Measurements from ENCODE around the gene CCR7. TPM values are rescaled to one million over a fixed set of nuclear protein-coding genes. Genes with fewer than 3 reads are reported as not detected.

CCR7 gene
- total and polyA plus RNA-seq, 4 experiments from 2014 or later = 268 to 502 (median 353) TPM

- peak; percentile 75 to 94 (median 75) for DNase-seq
- H3K36me3 Mint-ChIP-seq = peaks cover 61 to 78% of the 10 kb centered on the region in 2 donors
- POLR2A ChIA-PET (ENCODE audit: partially characterized antibody) = interaction anchor here (0.9 to 28.0 kb wide), 25 partner anchors 9 to 1105 kb away, joined by 3 to 1226 read pairs (median 13); partner anchors contain the start of genes IGFBP4, SMARCE1 and TOP2A
- H3K4me3 ChIP-seq (ENCODE audit: low read length in 2 of 2) = peak overlapping the region; percentile 94 to 96
- H3K9me3 Mint-ChIP-seq = peaks cover 0 to 5% (median 0%) of the 10 kb centered on the region in 8 donors
- H3K27me3 Mint-ChIP-seq = no peaks in the 10 kb centered on the region
- peak overlapping the region; percentile 94 for H3K27ac ChIP-seq (ENCODE audit: low read depth, low read length)
- peaks cover 78% of the 10 kb centered on the region for H3K4me1 ChIP-seq (ENCODE audit: insufficient read depth, low read length)
- no peaks in the 10 kb centered on the region for H3K9me3 ChIP-seq (ENCODE audit: control insufficient read depth in 1 of 2, low read length in 2 of 2)
- intact Hi-C loops (cut with micrococcal nuclease) = loop anchor here (1.0 to 10.0 kb wide), 12 partner anchors 13 to 202 kb away; partner anchors contain the start of gene TOP2A
- no peaks in the 10 kb centered on the region for H3K27me3 ChIP-seq (ENCODE audit: insufficient read depth, low read length)
- CTCF ChIA-PET (ENCODE audit: partially characterized antibody) = interaction anchor here (0.9 to 19.3 kb wide), 41 partner anchors 8 to 1109 kb away, joined by 3 to 512 read pairs (median 6); partner anchors contain the start of genes IGFBP4 and TOP2A
- peak overlapping the region; percentile 88 to 98 (median 96) for H3K4me3 Mint-ChIP-seq
- H3K27ac Mint-ChIP-seq = peak overlapping the region; percentile 95 to 100 (median 99)
- H3K36me3 ChIP-seq (ENCODE audit: insufficient read depth, low read length) = peaks cover 50% of the 10 kb centered on the region
- H3K4me1 Mint-ChIP-seq = peaks cover 39 to 99% (median 69%) of the 10 kb centered on the region in 4 donors
Observed at GRCh38 chr17:40560592-40561293, 4.5 kb downstream of the CCR7 start.

- H3K4me1 ChIP-seq (ENCODE audit: insufficient read depth, low read length) = peaks cover 82% of the 10 kb centered on the region
- H3K36me3 ChIP-seq (ENCODE audit: insufficient read depth, low read length) = peaks cover 57% of the 10 kb centered on the region
- peak overlapping the region; percentile 94 to 96 for H3K4me3 ChIP-seq (ENCODE audit: low read length in 2 of 2)
- peak overlapping the region; percentile 94 for H3K27ac ChIP-seq (ENCODE audit: low read depth, low read length)
- peak; percentile 77 to 84 (median 81) for DNase-seq
- H3K36me3 Mint-ChIP-seq = peaks cover 66 to 83% of the 10 kb centered on the region in 2 donors
- no peaks in the 10 kb centered on the region for H3K27me3 Mint-ChIP-seq
- intact Hi-C loops (cut with micrococcal nuclease) = loop anchor here (1.0 to 10.0 kb wide), 10 partner anchors 13 to 202 kb away; partner anchors contain the start of gene TOP2A
- peaks cover 0 to 5% (median 0%) of the 10 kb centered on the region in 8 donors for H3K9me3 Mint-ChIP-seq
- POLR2A ChIA-PET (ENCODE audit: partially characterized antibody) = interaction anchor here (0.9 to 28.0 kb wide), 26 partner anchors 9 to 1106 kb away, joined by 3 to 1226 read pairs (median 11); partner anchors contain the start of genes IGFBP4, SMARCE1 and TOP2A
- no peaks in the 10 kb centered on the region for H3K27me3 ChIP-seq (ENCODE audit: insufficient read depth, low read length)
- peak overlapping the region; percentile 88 to 98 (median 96) for H3K4me3 Mint-ChIP-seq
- CTCF ChIA-PET (ENCODE audit: partially characterized antibody) = interaction anchor here (0.7 to 19.3 kb wide), 47 partner anchors 8 to 1110 kb away, joined by 3 to 512 read pairs (median 5); partner anchors contain the start of genes IGFBP4 and TOP2A
- peaks cover 42 to 99% (median 72%) of the 10 kb centered on the region in 4 donors for H3K4me1 Mint-ChIP-seq
- no peaks in the 10 kb centered on the region for H3K9me3 ChIP-seq (ENCODE audit: control insufficient read depth in 1 of 2, low read length in 2 of 2)
- peak overlapping the region; percentile 95 to 100 (median 99) for H3K27ac Mint-ChIP-seq
Observed at GRCh38 chr17:40559954-40560591, 5.2 kb downstream of the CCR7 start.

- ChIA-PET CTCF (ENCODE audit: partially characterized antibody) (interaction anchor here (0.7 to 19.3 kb wide), 40 partner anchors 9 to 1110 kb away, joined by 3 to 512 read pairs (median 6); partner anchors contain the start of genes IGFBP4 and TOP2A), POLR2A (ENCODE audit: partially characterized antibody) (interaction anchor here (0.9 to 28.0 kb wide), 22 partner anchors 8 to 460 kb away, joined by 3 to 1226 read pairs (median 11); partner anchors contain the start of genes IGFBP4, SMARCE1 and TOP2A)
- H3K27me3 Mint-ChIP-seq = no peaks in the 10 kb centered on the region
- Histone ChIP-seq H3K4me3 (ENCODE audit: low read length in 2 of 2) (peak overlapping the region in 1 of 2 donors; percentile 96), H3K36me3 (ENCODE audit: insufficient read depth, low read length) (peaks cover 62% of the 10 kb centered on the region), H3K4me1 (ENCODE audit: insufficient read depth, low read length) (peaks cover 87% of the 10 kb centered on the region), H3K9me3 (ENCODE audit: control insufficient read depth in 1 of 2, low read length in 2 of 2) (no peaks in the 10 kb centered on the region), H3K27me3 (ENCODE audit: insufficient read depth, low read length) (no peaks in the 10 kb centered on the region), H3K27ac (ENCODE audit: low read depth, low read length) (peak overlapping the region; percentile 94)
- peaks cover 68 to 83% of the 10 kb centered on the region in 2 donors for H3K36me3 Mint-ChIP-seq
- peaks cover 46 to 99% (median 75%) of the 10 kb centered on the region in 4 donors for H3K4me1 Mint-ChIP-seq
- intact Hi-C loops (cut with micrococcal nuclease) = no loop called here
- DNase-seq = no peak
- H3K27ac Mint-ChIP-seq = peak overlapping the region; percentile 95 to 100 (median 99)
- peak overlapping the region; percentile 31 to 98 (median 95) for H3K4me3 Mint-ChIP-seq
- peaks cover 0 to 5% (median 0%) of the 10 kb centered on the region in 8 donors for H3K9me3 Mint-ChIP-seq
Observed at GRCh38 chr17:40559564-40559916, 5.7 kb downstream of the CCR7 start.

GRCh38 chr17:40558890-40559563 lies 6.2 kb downstream of the CCR7 start:
- no peaks in the 10 kb centered on the region for H3K27me3 ChIP-seq (ENCODE audit: insufficient read depth, low read length)
- ChIA-PET POLR2A (ENCODE audit: partially characterized antibody) (interaction anchor here (1.3 to 28.0 kb wide), 13 partner anchors 8 to 196 kb away, joined by 3 to 1226 read pairs (median 13); partner anchors contain the start of genes IGFBP4, SMARCE1 and TOP2A), CTCF (ENCODE audit: partially characterized antibody) (interaction anchor here (0.7 to 19.3 kb wide), 20 partner anchors 9 to 256 kb away, joined by 3 to 512 read pairs (median 8); partner anchors contain the start of gene IGFBP4)
- peaks cover 92% of the 10 kb centered on the region for H3K4me1 ChIP-seq (ENCODE audit: insufficient read depth, low read length)
- intact Hi-C loops (cut with micrococcal nuclease) = no loop called here
- Mint-ChIP-seq H3K9me3 (peaks cover 0 to 5% (median 0%) of the 10 kb centered on the region in 8 donors), H3K36me3 (peaks cover 68 to 83% of the 10 kb centered on the region in 2 donors), H3K4me3 (peak overlapping the region; percentile 31 to 98 (median 57)), H3K4me1 (peaks cover 50 to 99% (median 77%) of the 10 kb centered on the region in 4 donors), H3K27ac (peak overlapping the region; percentile 75 to 100 (median 99)), H3K27me3 (no peaks in the 10 kb centered on the region)
- peak overlapping the region; percentile 94 for H3K27ac ChIP-seq (ENCODE audit: low read depth, low read length)
- no peaks in the 10 kb centered on the region for H3K9me3 ChIP-seq (ENCODE audit: control insufficient read depth in 1 of 2, low read length in 2 of 2)
- peak in 1 of 5 donors; percentile 33 for DNase-seq
- no peak overlapping the region for H3K4me3 ChIP-seq (ENCODE audit: low read length in 2 of 2)
- H3K36me3 ChIP-seq (ENCODE audit: insufficient read depth, low read length) = peaks cover 67% of the 10 kb centered on the region

- H3K36me3 ChIP-seq (ENCODE audit: insufficient read depth, low read length) = peaks cover 71% of the 10 kb centered on the region
- H3K4me1 ChIP-seq (ENCODE audit: insufficient read depth, low read length) = peaks cover 98% of the 10 kb centered on the region
- ChIA-PET CTCF (ENCODE audit: partially characterized antibody) (interaction anchor here (0.7 to 19.3 kb wide), 12 partner anchors 9 to 254 kb away, joined by 3 to 512 read pairs (median 30); no protein-coding TSS in a partner anchor), POLR2A (ENCODE audit: partially characterized antibody) (interaction anchor here (1.3 to 28.0 kb wide), 13 partner anchors 7 to 196 kb away, joined by 3 to 1226 read pairs (median 8); partner anchors contain the start of genes IGFBP4, SMARCE1 and TOP2A)
- Mint-ChIP-seq H3K9me3 (peaks cover 0 to 3% (median 0%) of the 10 kb centered on the region in 8 donors), H3K4me1 (peaks cover 54 to 99% (median 80%) of the 10 kb centered on the region in 4 donors), H3K4me3 (peak overlapping the region in 7 of 8 donors; percentile 14 to 68 (median 31)), H3K27ac (peak overlapping the region; percentile 72 to 100 (median 78)), H3K36me3 (peaks cover 67 to 83% of the 10 kb centered on the region in 2 donors), H3K27me3 (no peaks in the 10 kb centered on the region)
- no peak overlapping the region for H3K4me3 ChIP-seq (ENCODE audit: low read length in 2 of 2)
- H3K9me3 ChIP-seq (ENCODE audit: control insufficient read depth in 1 of 2, low read length in 2 of 2) = no peaks in the 10 kb centered on the region
- H3K27ac ChIP-seq (ENCODE audit: low read depth, low read length) = peak overlapping the region; percentile 94
- intact Hi-C loops (cut with micrococcal nuclease) = no loop called here
- no peak for DNase-seq
- H3K27me3 ChIP-seq (ENCODE audit: insufficient read depth, low read length) = no peaks in the 10 kb centered on the region
Observed at GRCh38 chr17:40558300-40558889, 6.9 kb downstream of the CCR7 start.

All from CD4-positive, alpha-beta memory T cell (primary cell).